IPS-NIHi7 (cell line): ENCODE data around the gene PLXNC1.

Experiments
- DNase-seq: peaks from one replicate; pipeline ENCODE4 v3.0.0; 2012; ENCODE audit warnings: mixed read lengths; ENCODE audit errors: extremely low spot score

Gene PLXNC1

DNA sequence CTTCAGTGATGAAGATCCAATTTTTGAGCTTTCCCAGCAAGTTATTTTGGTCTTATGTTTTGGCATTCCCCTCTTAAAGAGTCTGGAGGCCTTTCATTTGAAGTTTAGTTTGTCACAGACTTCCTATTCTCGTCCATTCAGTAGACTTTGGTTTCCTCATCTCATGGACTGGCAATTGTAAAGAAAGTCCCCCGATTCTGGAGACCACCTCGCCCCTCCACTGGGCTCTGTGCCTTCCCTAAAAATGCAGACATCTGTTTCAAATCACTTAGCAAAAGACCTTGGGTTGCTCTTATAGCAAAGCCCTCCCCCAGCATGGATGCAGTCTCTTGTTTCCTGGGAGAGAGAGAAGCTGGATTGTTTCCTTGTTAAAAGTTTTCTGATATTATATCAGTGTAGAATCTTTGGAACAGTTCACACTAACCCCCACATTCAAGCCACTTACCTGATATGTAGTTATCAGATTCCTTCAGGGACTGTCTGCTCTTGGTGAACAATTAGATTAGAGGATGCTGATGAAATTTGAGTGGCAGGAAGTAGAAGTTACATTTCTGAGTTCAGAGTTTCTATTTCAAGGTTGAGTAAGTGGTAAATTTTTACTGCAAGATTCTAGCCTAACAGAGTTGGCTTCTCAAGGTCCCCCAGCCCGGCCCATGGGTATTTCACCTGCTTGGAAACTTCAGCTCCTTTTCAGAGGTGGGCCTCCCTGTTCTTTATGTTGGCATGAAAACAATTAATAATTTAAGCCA is 56.3 kb downstream of the PLXNC1 start:
- no peak for DNase-seq

DNA sequence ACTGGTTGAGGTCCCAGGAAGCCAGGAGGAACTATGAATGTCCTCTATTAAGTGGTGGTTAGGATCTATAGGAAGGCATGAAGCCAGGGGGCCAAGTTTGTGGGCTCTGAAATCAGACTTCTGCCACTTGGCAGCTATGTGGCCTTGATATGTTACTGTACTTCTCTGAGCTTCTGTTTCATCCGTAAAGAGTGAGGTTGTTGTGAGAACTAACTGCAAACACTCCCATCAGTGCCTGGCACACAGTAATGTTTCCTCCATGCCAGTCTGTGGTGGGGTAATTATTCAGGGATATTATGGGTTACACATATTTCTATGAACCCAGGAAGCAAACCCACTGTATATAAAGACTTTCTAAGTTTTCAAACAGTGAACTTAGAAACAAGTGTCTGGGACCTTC is 57.4 kb downstream of the PLXNC1 start:
- no peak for DNase-seq

- DNase-seq, result no peak
Observed at GRCh38 chr12:94206886-94207285, 58.5 kb downstream of the PLXNC1 start.

DNA sequence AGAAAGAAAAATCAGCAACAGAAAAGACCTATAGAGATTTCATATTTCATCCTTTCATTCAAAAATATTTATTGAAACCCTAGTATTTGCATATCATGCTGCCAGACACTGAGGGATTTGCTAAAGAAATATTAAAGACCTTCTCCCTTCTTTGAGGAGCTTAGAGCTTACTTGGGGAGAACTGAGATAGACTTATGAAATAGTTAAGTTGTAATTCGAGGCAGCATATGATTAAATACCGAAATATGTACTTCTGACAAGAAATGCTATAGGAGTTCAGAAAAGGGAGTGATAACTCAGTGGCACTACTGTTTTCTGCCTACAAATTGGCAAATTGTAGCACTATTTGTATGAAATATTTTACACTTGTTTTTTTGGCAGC is 59.1 kb downstream of the PLXNC1 start:
- DNase-seq, result no peak

- DNase-seq, result no peak
Observed at GRCh38 chr12:94207849-94208621, 59.7 kb downstream of the PLXNC1 start.

DNA sequence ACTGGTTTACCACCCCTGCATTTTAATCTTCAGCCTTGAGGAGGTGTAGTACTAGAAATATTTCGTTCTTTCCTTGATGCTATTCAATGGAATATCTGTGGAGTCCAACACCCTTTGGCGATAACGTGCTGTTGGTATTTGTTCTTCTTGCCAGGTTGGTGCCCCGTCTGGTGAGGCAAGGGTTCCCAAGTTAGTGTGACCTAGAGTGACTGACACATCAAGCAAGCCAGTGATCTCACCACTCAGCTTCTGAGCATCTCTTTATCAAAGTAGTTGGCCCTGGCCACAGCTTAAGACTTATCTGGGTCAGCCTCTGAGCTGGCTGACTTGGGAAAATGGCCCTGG is 60.2 kb downstream of the PLXNC1 start:
- DNase-seq, result no peak

GRCh38 chr12:94209240-94209639 is 60.9 kb downstream of the PLXNC1 start:
- no peak for DNase-seq

DNA sequence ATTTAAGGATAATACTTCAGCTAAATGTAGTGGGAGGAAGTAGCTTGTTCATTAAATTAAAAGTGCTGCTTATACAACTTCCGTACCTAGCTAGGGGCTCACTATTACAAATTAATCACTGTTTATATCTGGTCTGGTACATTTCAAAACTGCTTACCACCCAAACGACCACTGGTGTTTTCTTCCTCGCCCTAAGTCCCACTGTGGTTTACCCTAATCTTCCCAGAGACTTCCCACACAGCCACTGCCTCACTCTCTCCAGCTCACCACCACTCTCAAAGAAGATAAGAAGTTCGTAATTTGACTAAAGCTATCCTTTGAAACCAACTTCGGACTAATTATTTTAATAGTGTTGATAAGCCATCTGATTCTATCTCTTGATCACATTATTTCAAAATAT is 62.6 kb downstream of the PLXNC1 start:
- DNase-seq, result no peak

DNA sequence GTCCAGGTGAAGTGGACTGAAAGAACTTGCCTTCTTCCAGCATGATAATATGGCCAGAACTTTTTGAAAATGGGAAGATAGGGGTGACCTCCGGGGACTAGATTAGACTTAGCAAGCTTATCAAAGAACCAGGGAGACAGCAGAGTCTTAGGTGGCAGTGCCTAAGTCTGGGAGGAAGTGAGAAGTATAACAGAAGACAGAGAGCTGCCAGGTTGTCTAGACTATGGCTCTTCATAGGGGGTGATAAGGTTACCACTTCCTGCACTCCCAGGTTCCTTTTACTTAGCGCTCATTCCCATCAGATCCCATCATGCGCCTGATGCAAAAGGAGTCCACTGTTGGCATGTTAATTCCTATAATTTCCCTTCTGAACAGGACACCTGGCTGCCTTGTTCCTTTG is 69.9 kb downstream of the PLXNC1 start:
- no peak for DNase-seq

DNA sequence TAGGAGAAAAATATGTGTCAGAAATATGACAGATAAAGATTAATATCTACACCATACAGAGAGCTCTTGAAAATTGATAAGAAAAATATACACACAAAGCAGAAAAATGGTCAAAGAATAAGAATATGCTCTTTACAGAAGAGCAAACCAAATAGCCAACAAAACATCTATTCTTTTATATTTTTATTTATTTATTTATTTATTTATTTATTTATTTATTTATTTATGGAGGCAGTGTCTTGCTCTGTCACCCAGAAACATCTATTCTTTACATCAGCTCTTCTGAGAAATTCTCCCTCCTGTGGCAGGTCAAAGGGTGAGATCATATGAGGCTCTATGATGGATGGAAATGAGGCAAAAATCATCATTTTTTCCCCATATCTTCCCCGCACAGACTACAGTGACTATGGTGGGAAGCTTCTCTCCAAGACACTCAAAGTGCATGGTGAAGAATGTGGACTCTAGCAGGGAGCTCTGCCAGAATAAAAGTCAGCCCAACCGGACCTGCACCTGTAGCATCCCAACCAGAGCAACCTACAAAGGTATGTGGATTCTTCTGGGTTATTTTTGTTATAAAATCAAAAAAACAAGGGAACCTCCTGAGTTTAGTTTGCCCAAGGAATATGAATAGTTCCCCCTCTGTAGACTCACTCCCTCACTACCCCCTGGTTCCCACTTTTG is 71.4 kb downstream of the PLXNC1 start:
- no peak for DNase-seq

DNA sequence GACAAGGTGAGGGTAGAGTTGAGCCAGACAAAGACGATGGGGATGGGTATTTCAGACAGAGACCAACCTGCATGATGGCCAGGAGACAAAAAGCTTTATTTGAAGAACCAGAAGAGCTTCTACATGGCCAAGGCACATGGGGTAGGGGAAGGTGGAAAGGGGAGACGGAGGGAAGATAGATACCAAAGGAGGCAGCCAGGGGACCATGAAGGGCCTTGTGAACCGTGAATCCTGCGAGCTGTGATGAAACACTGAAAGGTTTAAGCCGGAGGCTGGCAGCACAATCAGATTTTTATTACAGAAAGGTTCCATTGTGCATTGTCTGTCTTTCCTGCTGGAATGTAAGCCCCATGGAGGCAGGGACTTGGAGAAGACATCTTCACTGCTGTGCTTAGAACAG is 72.4 kb downstream of the PLXNC1 start:
- no peak for DNase-seq

DNA sequence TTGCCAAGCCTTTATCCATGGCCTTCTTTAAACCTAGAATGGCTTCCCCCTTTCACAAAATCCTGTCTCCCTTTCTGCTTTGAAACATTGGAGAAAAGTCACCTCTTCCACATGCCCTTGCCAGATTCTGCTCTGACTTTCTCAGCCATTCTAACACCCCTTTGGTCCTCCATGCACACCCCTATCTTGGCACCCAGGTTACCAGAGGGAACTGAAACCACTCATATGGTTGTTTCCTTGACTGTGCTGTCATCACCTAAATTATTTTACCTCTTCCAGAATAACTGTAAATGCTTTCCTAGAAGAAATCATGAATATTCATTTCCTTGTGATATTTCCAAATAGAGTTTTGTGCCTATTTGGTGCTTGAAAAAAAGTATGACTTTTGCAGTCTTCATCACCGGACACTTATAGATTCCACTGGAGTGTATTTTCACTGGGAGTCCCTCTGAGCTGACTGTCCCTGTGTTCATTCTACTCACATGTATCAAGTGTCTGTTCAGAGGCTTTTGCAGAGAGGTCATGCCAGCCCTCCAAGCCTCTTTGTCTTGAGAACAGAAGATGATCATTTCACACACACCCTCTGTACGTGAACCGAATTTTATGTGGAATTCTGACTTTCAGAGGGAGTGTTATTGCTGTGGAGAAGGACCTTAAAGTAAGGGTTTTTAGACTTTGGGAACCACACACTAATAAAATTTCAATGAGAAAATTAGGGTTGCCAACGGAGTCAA is 74.1 kb downstream of the PLXNC1 start:
- no peak for DNase-seq

GRCh38 chr12:94223842-94224241 is 75.5 kb downstream of the PLXNC1 start:
- no peak for DNase-seq

GRCh38 chr12:94225506-94225905 is 77.1 kb downstream of the PLXNC1 start:
- no peak for DNase-seq

DNA sequence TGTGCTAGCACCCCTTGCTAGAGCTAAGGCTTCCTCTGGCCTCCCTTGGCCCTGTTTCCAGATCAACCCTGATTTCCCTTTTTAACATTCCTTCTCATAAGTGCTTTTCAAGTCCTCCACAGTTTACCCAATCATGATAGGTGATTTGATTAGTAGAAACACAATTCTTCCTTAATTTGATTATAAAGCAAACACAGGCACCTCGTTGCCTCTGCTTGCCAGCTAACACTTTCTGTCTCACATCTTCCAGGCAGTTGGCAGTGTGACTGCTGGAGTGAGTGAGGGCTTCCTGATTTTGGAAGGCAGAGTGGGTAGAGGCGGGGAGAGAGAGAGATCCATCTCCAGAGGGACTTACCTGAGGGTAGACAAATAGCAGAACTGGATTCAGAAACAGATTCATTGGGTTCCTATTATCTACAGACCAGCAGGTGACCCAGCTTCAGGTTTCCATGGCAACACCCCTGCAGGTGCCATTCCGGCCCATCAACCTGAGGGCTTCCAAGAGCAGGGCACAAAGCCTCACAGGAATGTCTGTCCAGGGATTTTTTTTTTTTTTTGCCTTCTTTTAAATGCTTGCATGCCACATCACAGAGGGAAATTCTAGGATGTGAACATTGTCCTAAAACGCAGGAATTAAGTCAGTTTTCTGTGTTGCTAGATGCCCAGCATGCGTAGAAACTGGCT is 77.7 kb downstream of the PLXNC1 start:
- peak; percentile 67 for DNase-seq

- DNase-seq, result no peak
Observed at GRCh38 chr12:94227066-94227465, 78.7 kb downstream of the PLXNC1 start.

DNA sequence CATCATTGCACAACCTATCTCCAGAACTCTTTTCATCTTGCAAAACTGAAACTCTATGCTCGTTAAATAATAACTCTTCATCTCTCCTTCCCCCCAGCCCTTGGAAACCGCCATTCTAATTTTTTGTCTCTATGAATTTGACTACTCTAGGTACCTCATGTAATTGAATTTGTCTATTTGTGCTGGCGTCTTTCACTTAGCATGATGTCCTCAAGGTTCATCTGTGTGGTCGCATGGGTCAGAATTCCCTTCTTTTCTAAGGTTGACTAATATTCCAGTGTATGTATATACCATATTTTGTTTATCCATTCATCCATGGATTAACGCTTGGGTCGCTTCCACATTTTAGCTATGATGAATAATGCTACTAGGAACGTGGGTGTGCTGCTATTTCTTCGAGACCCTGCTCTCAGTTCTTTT is 80.1 kb downstream of the PLXNC1 start:
- no peak for DNase-seq

- no peak for DNase-seq
Observed at GRCh38 chr12:94229902-94230301, 81.5 kb downstream of the PLXNC1 start.

DNA sequence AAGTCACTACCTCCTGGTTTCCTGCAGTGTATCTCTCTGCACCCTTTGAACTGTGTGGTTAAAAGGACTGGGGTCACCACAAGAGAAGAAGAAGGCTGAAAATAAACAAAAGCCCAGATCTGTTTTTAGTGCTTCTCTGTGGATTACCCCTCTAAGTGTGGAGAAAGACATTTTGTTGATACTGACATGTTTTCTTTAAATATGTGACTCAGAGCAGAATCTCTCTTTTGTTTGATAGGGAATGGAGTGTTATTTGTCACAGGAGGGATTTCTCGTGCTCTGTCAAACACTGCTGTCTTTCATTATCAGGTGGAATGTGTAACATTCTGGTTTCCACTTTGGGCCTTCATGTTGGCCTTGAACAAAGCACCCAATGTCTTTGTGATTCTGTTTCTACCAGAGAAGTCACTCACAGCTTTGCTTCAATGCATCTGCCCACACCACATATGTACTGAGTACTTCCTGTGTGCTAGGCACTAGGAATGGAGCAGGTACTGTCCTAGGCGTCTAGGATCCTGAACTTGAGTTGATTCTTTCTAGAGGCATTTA is 82.1 kb downstream of the PLXNC1 start:
- DNase-seq, result no peak

DNA sequence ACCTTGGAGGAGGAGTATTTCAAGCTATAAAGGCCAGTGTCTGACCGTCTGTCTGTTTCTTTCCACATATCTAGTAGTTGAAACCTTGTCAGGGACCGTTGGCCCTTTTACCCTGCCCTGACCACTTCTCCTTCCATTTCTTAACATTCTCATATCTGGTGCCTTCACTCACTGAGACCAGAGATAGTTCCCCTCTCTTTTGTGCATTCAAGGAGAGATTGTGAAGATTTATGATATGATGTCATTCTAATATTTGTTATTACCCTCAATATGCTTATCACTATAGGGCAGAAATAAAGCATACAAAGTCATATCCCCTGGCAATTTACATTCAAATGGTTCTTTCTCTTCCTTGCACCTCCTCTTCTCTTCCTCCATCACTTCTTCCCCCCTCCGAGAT is 83.3 kb downstream of the PLXNC1 start:
- no peak for DNase-seq

- no peak for DNase-seq
Observed at GRCh38 chr12:94235848-94236247, 87.5 kb downstream of the PLXNC1 start.
